AG04449 (cell line): ENCODE measurements around the gene ADH7.

Experiments used
- CTCF ChIA-PET: fragments of 350-600 bp; formaldehyde crosslinking; extraction: SDS; loops from one replicate; lab custom pipeline; 2021; ENCODE audit warnings: antibody characterized with exemption; lab: Yijun Ruan, JAX
- POLR2A ChIA-PET: fragments of 400-600, 350-600 bp; formaldehyde crosslinking; extraction: SDS; loops from one replicate; lab custom pipeline; 2020; ENCODE audit warnings: antibody characterized with exemption, inconsistent platforms; lab: Yijun Ruan, JAX
- DNase-seq: peaks from one replicate; pipeline ENCODE4 v3.0.0-alpha.2; 2010; ENCODE audit warnings: low read depth, low spot score
- H3K4me3 ChIP-seq: 2 replicates; pipeline ENCODE4 v1.5.1; 2011; ENCODE audit warnings: low read depth, mild to moderate bottlenecking, control low read depth, low read length
- CTCF ChIP-seq: IDR thresholded peaks from one replicate; pipeline ENCODE4 v1.5.1; 2011; ENCODE audit warnings: mild to moderate bottlenecking, moderate library complexity, low read length, control low read depth, inconsistent platforms; ENCODE audit not compliant: insufficient read depth; ENCODE audit errors: missing control alignments

ADH7 gene

GRCh38 chr4:99395595-99396364 is 39.4 kb downstream of the ADH7 start:
- POLR2A ChIA-PET, result interaction anchor here (1.0 to 1.6 kb wide), 2 partner anchors 8 to 13 kb away, joined by 4 to 10 read pairs; no protein-coding TSS in a partner anchor
- no peak overlapping the region for H3K4me3 ChIP-seq
- TF ChIP-seq CTCF, result no peak
- DNase-seq, result no peak
- CTCF ChIA-PET, result interaction anchor here (0.7 to 3.0 kb wide), 4 partner anchors 9 to 18 kb away, joined by 3 to 20 read pairs (median 8); no protein-coding TSS in a partner anchor

GRCh38 chr4:99394896-99395295 is 40.2 kb downstream of the ADH7 start:
- POLR2A ChIA-PET, result interaction anchor here (1.6 kb wide), 1 partner anchor 9 kb away, joined by 10 read pairs; no protein-coding TSS in a partner anchor
- no peak for DNase-seq
- TF ChIP-seq CTCF, result no peak
- CTCF ChIA-PET, result interaction anchor here (2.0 to 3.0 kb wide), 2 partner anchors 10 to 17 kb away, joined by 13 to 20 read pairs; no protein-coding TSS in a partner anchor
- H3K4me3 ChIP-seq, result no peak overlapping the region

- DNase-seq, result no peak
- ChIA-PET POLR2A (interaction anchor here (1.0 kb wide), 1 partner anchor 14 kb away, joined by 3 read pairs; no protein-coding TSS in a partner anchor), CTCF (interaction anchor here (0.9 kb wide), 1 partner anchor 15 kb away, joined by 3 read pairs; no protein-coding TSS in a partner anchor)
- H3K4me3 ChIP-seq, result no peak overlapping the region
- no peak for TF ChIP-seq CTCF
Measured at GRCh38 chr4:99390055-99390454, 45.1 kb downstream of the ADH7 start.

GRCh38 chr4:99389606-99390005 is 45.5 kb downstream of the ADH7 start:
- DNase-seq, result no peak
- CTCF ChIA-PET, result interaction anchor here (0.9 kb wide), 1 partner anchor 15 kb away, joined by 3 read pairs; no protein-coding TSS in a partner anchor
- H3K4me3 ChIP-seq, result no peak overlapping the region
- no peak for TF ChIP-seq CTCF
- POLR2A ChIA-PET, result interaction anchor here (1.0 kb wide), 1 partner anchor 15 kb away, joined by 3 read pairs; no protein-coding TSS in a partner anchor

GRCh38 chr4:99383833-99384392 is 51.2 kb downstream of the ADH7 start:
- no peak overlapping the region for H3K4me3 ChIP-seq
- ChIA-PET CTCF (no interaction called here), POLR2A (no interaction called here)
- TF ChIP-seq CTCF, result no peak
- DNase-seq, result peak; percentile 75

- ChIA-PET POLR2A (no interaction called here), CTCF (interaction anchor here (0.7 kb wide), 1 partner anchor 21 kb away, joined by 3 read pairs; no protein-coding TSS in a partner anchor)
- DNase-seq, result no peak
- TF ChIP-seq CTCF, result no peak
- H3K4me3 ChIP-seq, result no peak overlapping the region
Measured at GRCh38 chr4:99383399-99383798, 51.7 kb downstream of the ADH7 start.
